ENCODE results near the gene MMEL1.

The MMEL1 gene

DNA sequence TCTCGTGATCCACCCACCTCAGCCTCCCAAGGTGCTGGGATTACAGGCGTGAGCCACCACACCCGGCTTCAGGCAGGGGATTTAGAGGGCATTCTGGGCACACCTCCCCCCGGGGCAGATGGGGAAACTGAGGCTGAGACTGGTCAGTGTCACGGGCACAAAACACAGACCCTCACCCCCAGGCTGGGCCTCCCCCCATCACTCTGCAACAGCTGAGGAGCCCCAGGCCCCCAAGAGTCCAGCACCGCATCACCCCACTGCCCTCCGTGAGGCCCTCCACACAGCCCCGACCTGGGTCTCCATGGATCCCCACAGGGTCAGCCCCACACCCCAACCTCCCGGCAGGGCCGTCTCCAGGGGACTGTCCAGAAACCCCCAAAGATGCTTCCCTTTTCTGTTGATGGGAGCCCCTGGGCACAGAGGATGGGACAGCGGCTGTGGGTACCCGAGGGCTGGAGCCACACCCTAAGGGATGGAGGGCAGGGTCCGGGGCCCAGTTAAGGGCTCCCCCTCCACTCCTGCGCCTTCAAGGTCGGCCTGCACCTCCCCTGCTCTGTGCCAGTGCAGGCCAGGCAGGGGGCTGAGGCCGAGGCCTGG, 65.6 kb downstream of the MMEL1 start:
- no peak for DNase-seq (ENCODE audit: low read depth)
- H3K4me3 ChIP-seq (ENCODE audit: control insufficient read depth, low read depth, low read length) = no peak overlapping the region
- TF ChIP-seq CTCF (conservative IDR thresholded peaks at IDR 0.05; ENCODE audit: control insufficient read depth, insufficient read depth, low read depth, low read length) = no peak

- no peak overlapping the region for H3K4me3 ChIP-seq (ENCODE audit: control insufficient read depth, low read depth, low read length)
- no peak for TF ChIP-seq CTCF (conservative IDR thresholded peaks at IDR 0.05; ENCODE audit: control insufficient read depth, insufficient read depth, low read depth, low read length)
Observed at GRCh38 chr1:2566101-2567045, 66.4 kb downstream of the MMEL1 start.

DNA sequence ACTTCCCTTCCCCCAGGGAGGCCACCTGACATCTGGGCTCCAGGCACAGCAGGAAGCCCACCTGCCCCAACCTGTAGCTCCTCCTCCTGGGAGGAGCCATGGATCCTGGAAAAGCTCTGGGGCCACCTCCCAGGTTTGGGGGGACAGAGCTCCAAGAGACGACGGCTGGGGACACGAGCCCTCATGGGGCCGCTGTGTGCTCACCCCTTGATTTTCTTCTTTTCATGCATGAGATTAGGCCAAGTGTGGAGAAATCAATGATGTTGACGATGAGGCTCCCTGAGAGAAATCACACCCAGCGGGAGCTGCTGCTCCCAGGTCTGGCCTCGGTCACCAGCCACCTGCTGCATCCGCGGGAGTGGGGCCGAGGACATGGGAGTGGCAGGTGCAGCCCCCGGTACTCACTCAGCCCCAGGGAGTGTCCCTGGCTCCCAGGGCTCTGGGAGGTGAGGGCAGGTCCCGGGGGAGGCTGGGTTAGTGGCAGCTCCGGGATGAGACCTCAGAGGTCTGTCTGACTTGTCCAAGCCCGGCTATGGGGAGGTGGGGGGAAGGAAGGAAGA, 67.9 kb downstream of the MMEL1 start:
- no peak for DNase-seq (ENCODE audit: low read depth)
- TF ChIP-seq CTCF (conservative IDR thresholded peaks at IDR 0.05; ENCODE audit: control insufficient read depth, insufficient read depth, low read depth, low read length) = no peak
- H3K4me3 ChIP-seq (ENCODE audit: control insufficient read depth, low read depth, low read length) = no peak overlapping the region

More at GRCh38 chr1:2566101-2567045, 66.4 kb downstream of the MMEL1 start:
- no peak for DNase-seq (ENCODE audit: low read depth)

- H3K4me3 ChIP-seq (ENCODE audit: control insufficient read depth, low read depth, low read length) = no peak overlapping the region
- no peak for DNase-seq (ENCODE audit: low read depth)
- no peak for TF ChIP-seq CTCF (conservative IDR thresholded peaks at IDR 0.05; ENCODE audit: control insufficient read depth, insufficient read depth, low read depth, low read length)
Observed at GRCh38 chr1:2564006-2564814, 68.6 kb downstream of the MMEL1 start.

- H3K4me3 ChIP-seq (ENCODE audit: control insufficient read depth, low read depth, low read length) = no peak overlapping the region
- no peak for TF ChIP-seq CTCF (conservative IDR thresholded peaks at IDR 0.05; ENCODE audit: control insufficient read depth, insufficient read depth, low read depth, low read length)
- no peak for DNase-seq (ENCODE audit: low read depth)
Observed at GRCh38 chr1:2563205-2563604, 69.6 kb downstream of the MMEL1 start.
